GM21576 (cell line): ENCODE measurements around the gene VWA1.
"Not testable (repeated sequence)": the region's sequence is repeated elsewhere in the genome, so short reads cannot be mapped to it uniquely, and the experiment has no call there.

Source experiments
- ATAC-seq: cut with Tn5 transposase; IDR thresholded peaks from one replicate; pipeline ENCODE4 v1.9.1; 2021; ENCODE audit warnings: mild to moderate bottlenecking, moderate library complexity; ENCODE audit not compliant: unreplicated experiment

The VWA1 gene

DNA sequence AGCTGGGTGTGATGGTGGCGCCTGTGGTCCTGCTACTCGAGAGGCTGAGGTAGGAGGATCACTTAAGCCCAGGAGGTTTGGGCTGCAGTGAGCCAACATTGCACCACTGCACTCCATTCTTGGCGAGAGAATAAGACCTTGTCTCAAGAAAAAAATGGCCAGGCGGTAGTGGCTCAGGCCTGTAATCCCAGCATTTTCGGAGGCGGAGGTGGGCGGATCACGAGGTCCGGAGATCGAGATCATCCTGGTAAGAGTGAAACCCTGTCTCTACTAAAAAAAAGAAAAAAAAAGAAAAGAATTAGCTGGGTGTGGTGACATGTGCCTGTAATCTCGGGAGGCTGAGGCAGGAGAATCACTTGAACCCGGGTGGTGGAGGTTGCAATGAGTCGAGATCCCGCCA is 47.4 kb downstream of the VWA1 start:
- ATAC-seq = no peak

DNA sequence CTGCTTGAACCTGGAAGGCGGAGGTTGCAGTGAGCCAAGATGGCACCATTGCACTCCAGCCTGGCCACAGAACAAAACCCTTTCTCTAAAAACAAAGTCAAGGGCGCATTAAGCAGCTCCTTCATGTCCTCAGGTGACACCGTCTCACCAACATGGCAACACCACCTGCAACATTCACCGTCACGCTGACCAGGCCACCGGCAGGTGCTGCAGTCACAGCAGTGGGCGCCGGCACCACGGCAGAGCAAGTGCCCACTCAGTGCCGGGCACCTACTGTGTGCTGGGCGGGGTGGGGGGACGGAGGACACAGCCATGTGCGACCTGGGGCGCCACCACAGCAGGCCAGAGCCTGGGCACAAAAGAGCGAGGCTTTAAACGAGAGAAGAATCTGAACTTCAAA is 48.2 kb downstream of the VWA1 start:
- no peak for ATAC-seq

DNA sequence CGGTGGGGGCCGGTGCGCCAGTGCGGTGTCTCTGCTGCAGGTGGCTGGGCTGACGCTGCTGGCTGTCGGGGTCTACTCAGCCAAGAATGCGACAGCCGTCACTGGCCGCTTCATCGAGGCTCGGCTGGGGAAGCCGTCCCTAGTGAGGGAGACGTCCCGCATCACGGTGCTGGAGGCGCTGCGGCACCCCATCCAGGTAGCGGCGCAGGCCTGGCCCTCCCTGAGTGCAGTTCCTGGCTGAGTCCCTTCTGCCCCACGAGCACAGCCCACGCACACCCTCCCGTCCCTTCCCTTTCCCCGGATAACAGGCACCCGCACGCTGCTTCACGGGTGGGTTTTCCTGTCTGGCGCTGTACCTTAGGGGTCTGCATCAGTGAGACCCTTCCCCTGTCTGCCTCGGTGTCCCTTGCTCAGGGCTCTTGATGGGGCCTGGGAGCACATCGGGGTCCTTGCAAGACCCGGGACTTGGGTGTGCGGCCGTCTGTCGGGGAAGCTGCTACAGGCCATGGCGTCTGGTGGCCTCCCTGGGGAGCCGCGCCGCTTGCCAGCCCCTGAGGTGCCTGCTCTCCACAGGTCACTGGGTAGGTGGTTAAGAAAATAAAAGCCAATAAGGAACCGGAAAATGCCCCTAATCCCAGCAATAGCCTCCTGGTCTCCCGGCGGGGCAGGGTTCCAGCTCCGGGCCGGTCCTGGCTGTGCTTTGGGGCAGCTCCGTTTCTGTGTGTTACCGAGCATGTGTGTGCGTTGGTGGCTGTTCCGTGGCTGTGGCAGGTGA is 49.7 kb downstream of the VWA1 start:
- ATAC-seq = not testable (repeated sequence)

DNA sequence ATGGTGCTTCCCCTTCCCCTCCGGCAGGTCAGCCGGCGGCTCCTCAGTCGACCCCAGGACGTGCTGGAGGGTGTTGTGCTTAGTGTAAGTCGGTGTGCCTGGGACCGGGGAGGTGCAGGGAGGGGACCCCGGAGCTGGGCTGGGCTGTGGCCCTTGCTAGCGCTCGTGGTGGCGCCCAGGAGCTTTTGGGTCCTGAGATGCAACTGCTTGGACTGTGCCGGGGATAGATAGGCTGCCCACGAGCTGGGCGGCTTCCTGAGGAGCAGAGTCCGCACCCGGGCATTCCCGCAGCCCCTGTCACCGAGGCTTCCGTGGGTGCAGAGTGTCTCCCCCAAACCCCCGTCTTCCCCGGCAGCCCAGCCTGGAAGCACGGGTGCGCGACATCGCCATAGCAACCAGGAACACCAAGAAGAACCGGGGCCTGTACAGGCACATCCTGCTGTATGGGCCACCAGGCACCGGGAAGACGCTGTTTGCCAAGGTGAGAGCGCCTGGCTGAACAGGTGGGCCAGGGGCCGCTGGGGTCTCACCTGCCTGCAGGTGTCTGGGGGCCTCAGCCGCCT is 50.3 kb downstream of the VWA1 start:
- not testable (repeated sequence) for ATAC-seq

DNA sequence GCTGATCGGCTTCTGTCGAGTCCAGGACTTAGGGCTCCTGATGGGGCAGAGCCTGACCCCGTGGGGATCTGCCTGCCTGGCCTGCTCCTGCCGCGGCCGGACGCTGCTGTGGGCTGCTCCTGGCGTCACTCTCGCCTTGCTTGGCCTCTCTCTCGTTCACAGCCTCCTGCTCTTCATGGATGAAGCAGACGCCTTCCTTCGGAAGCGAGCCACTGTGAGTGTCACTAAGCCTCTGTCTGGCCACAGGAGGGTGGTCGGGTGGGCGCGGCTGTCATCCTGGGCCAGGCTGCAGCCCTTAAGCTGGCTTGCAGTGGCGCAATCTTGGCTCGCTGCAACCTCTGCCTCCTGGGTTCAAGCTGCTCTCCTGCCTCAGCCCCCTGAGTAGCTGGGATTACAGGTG is 52.2 kb downstream of the VWA1 start:
- no peak for ATAC-seq

DNA sequence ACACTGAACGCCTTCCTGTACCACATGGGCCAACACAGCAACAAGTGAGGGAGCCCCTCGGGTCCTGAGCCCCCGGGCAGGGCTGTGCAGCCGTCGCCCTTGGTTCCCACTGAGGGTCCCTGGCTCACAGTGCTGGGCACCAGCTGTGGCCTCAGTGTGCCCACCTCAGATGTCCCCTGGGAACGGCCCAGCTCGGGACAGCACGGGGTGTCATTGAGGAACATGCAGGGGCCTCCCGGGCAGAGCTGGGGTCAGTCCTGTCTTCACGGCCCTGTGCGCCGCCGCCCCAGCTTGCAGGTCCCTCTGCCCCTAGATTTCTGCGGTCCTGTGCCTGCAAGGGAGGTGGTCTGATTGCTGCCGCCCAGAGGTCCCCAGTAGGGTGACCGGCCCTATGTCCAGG is 53.7 kb downstream of the VWA1 start:
- no peak for ATAC-seq

DNA sequence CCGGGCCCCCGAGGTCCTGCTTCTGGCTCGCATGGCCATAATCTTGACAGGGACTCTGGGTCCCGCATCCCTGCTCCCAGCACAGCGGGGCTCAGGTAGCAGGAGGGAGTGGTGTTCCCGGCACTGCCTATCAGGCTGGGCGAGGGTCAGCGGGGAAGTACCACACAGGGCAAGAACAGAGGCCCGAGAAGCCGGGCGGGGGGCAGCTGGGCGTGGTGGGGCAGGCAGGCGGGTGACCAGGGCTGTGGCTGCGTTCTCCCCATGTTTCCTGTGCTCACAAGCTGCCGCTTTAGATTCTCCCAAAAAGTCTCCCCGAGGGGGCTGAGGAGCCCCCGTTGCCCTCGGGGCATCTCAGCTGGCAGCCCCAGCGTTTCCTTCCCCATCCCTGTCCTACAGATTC is 54.4 kb downstream of the VWA1 start:
- ATAC-seq = no peak

DNA sequence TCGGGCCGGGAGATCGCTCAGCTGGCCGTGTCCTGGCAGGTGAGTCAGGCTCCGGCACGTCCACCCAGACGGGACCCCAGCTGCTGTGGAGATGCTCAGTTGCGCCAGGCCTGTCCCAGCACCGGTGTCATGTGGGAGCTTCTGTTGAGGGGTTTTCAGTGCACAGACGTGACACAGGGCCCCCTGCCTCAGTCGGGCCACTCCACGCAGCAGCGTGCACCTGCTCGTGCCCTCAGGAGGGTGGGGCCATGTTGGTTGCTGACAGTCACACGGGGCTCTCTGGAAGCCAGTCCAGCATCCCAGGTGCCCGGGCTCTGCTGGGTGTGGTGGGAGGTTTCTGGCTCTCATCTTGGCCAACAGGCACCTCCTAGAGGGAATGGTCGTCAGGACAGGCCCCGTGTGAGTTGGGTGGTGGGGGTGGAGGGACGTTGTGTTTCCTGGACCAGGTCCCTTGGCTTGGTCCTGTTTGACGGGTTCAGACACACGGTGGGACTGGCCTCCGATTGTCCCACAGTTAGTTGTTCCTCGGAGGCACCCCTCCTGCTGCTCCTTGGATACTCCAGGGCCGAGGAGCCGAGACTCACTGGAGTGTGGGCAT is 55.2 kb downstream of the VWA1 start:
- no peak for ATAC-seq

DNA sequence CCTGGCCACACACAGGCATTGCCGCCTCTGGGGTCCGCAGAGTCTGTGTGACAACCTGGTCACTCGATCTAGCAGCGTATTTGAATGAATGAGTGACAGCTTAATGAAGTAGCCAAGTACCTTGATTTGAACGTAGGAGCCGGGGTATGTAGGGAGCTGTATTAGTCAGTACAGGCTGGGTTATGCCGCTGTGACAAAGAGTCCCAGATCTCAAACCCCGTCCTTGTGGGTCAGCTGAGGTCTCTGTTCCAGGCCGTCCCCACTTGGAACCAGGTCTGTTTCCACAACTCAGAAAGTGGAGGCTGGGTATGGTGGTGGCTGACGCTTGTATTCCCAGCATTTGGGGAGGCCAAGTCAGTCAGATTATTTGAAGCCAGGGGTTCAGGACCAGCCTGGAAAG is 56.1 kb downstream of the VWA1 start:
- ATAC-seq = no peak
